NCI-H82 treated with DMSO at 0.1 percent for 48 hours (cell line): ENCODE results near the gene GSTO1.
A peak's percentile ranks its signal among the peaks of the same experiment; 100 is the strongest.
"Not testable (repeated sequence)": the region's sequence is repeated elsewhere in the genome, so short reads cannot be mapped to it uniquely, and the experiment has no call there.

Source experiments
- DNase-seq: peaks from one replicate; lab custom pipeline; 2025; ENCODE audit not compliant: unreplicated experiment; lab: John Stamatoyannopoulos, UW

The GSTO1 gene

GRCh38 chr10:104254493-104255310, at the start of gene GSTO1:
TSS of gene GSTO1 (plus strand) at chr10:104254892. CDS start at chr10:104254929, 37 bp downstream.
- DNase-seq: peak; percentile 20

- no peak for DNase-seq
Measured at GRCh38 chr10:104208730-104209129, 46.0 kb upstream of the GSTO1 start.

DNA sequence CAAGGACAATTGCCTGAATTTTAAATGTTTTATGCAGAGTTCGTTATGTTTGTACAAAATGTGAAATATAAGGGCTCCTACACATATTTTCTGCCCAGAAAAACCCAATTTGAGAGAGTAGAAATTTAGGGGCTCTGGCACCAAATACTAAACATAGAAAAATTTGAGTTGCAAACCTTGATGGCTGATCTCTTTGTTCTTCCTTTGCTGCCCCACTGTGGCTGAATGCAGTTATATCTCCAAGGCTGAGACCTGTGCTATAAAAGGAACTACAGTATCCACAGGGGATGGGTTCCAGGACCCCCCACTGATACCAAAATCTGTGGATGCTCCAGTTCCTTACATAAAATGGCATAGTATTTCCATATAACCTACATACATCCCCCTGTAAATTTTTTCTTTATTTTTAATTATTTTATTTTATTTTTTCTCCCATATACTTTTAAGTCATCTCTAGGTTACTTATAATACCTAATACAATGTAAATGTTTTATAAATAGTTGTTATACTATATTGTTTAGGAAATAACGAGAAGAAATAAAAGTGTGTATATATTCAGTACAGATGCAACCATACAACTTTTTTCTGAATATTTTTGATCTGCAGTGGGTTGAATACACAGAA, 45.0 kb upstream of the GSTO1 start:
- peak; percentile 1 for DNase-seq

DNA sequence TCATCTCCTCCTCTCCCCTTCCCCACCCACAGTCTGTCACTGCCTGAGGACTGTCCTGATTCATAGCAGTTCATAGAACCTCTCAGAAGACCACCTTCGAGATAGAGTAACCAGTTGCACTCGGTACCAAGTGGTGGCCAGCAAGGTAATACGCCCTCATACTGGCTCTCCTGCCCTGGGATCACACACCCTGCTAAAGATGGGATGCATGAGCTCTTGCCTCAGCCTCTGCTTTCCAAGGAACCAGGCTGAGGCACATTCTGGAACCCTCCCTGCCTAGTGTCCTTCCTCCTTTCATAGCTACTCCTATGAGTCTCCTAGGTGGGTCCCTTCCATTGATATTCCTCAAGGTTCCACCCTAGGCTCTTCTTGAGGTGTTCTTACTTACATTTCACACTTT, 38.1 kb upstream of the GSTO1 start:
- DNase-seq: no peak

DNA sequence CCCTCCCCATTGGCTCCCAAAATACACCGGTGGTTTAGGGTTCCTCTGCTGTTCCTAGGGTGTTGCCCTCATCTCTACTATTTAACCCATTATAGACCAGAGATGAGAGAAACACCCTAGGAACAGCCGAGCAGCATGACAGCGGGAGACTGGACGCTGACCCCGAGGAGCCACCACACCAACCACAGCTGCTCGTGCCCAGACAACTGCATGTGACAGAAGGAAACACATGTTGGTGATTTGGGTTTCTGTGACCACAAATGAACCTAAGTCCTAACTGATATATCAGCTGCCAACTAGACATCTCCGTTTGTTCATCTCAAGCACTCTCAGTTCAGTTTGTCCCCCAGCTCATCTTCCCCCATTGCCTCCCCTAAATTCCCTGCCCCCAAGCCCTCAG, 35.9 kb upstream of the GSTO1 start:
- DNase-seq: no peak

DNA sequence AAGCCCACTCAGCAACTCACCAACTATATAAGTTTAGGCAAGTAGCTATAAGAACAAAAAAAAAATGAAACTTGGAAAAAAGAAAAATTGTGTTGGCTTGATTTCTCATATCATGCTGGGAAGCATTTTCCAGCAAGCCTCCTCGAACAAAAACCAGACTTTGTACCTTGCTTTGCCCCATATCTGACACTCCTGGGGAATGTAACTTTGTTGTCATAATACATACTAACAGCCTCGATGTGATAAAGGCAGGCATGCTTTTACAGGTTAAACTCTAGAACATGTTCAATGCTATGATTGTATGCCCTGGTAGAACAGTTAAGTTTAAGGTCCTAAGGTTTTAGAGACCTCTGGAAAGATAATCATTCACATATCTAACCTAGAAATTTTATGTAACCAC, 34.2 kb upstream of the GSTO1 start:
- no peak for DNase-seq

DNA sequence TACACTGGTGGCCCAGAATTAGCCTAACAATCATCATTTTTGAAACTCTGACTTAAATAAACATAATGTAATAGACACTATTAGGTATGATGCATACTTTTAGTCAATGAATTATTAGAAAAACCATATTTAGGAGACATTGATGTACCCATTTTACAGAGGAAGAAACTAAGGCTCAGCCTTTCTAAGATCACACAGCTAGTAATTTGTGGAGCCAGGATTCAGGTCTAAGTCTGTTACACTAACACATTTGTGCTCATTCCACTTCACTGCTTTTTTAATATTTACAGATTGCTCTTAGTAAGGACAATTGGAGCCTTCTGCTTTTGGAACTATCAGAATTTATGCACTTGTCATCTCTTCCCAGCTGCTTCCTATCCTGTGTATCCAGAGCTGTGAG, 31.4 kb upstream of the GSTO1 start:
- DNase-seq: no peak

- DNase-seq: no peak
Measured at GRCh38 chr10:104230490-104230889, 24.2 kb upstream of the GSTO1 start.

DNA sequence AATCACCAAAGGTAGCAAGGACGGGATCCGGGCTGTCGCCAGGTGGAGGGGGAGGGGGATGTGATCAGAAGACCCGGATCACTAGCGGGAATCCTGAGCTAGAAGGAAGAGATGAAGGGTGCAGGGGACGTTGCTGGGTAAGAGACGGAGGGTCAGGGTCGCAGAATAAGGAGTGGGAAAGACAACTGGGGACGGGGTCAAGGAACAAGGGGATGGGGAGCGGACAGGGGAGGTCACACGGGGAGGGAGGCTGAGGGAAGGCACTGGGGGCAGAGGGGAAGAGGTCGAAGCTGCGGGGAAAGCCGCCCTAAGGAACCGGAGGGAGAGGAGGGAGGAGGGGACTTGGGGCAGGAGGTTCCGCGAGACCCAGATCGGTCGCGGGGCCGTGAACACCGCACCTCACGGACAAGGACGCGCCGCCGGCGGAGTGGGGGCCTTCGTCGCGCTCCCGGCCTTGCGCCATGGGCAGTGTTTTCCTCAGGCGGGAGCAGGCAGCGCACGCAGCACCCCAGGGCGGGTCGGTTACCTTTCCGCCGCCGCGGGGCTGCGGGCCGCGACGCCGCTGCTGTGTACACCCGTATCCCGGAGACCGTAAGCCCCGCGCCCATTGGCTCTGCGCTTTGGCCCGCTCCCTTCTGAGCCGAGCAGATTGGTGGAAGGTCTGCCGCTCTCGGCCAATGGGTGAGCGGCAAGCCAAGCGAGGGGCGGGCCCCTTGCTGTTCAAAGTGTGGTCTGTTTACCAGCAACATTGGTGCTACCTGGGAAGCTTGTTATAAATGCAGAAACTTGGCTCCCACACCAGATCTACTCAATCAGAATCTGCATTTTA, 22.7 kb upstream of the GSTO1 start, which contains the start of gene CFAP43:
Gene CFAP43, minus strand, starts transcription at position 581 of the 829 bp plus-strand sequence. Its CDS starts 118 bp downstream, at position 463.
- DNase-seq: peak; percentile 78

GRCh38 chr10:104232613-104233102, 22.0 kb upstream of the GSTO1 start:
- DNase-seq: no peak

DNA sequence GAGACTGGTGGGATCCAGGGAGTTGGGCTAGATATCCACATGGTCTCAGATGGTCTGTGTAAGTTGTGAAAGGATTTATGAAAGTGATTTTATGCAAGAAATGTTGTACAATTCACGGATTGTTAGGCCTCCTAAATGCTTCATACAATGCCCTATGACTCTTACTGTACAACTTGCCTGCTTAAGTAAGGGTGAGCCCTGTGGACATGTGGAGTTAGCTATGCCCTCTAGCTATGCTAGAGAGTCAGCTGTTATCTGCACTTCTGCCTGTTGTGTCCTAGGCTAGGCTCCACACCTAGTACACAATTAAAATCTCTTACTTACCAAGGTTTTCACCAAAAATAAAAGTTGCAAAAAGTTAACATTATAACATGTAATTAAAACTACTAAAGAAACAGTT, 20.9 kb upstream of the GSTO1 start:
- no peak for DNase-seq

- no peak for DNase-seq
Measured at GRCh38 chr10:104234934-104235333, 19.8 kb upstream of the GSTO1 start.

DNA sequence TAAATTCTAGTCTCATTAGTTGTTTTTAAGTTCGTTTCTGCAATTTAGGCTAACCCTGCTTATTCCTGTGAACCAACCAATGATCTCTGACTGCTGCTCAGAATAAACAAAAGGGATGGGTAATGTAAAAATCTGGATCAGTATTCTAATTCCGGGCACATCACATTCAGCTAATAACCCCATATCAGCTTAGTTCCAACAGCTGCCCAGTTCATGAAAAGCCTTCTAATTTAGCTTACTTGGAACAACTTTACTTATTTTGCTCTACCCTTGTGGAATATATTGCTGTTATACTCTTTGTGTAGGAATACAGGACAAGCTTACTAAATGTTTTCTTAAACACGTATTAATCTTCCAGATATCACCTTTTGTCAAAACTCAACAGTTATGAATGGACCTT, 18.9 kb upstream of the GSTO1 start:
- no peak for DNase-seq

GRCh38 chr10:104240078-104240477, 14.6 kb upstream of the GSTO1 start:
- no peak for DNase-seq

GRCh38 chr10:104242545-104242944, 12.1 kb upstream of the GSTO1 start:
- DNase-seq: no peak

DNA sequence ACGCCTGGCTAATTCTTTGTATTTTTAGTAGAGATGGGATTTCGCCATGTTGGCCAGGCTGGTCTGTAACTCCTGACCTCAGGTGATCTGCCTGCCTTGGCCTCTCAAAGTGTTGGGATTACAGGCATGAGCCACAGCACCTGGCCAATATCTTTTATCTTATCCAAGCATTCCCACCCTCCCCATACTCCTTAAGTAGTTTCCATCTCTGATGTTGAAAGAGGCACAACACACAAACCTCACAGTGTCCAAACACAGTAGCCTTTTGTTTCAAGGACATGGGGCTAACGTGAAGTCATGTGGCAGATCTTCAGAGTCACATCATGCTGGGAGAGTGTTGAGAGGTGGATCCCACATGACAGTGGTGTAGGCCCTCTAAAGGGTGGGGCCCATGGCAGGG, 11.7 kb upstream of the GSTO1 start:
- DNase-seq: not testable (repeated sequence)

GRCh38 chr10:104243512-104243911, 11.2 kb upstream of the GSTO1 start:
- DNase-seq: no peak

DNA sequence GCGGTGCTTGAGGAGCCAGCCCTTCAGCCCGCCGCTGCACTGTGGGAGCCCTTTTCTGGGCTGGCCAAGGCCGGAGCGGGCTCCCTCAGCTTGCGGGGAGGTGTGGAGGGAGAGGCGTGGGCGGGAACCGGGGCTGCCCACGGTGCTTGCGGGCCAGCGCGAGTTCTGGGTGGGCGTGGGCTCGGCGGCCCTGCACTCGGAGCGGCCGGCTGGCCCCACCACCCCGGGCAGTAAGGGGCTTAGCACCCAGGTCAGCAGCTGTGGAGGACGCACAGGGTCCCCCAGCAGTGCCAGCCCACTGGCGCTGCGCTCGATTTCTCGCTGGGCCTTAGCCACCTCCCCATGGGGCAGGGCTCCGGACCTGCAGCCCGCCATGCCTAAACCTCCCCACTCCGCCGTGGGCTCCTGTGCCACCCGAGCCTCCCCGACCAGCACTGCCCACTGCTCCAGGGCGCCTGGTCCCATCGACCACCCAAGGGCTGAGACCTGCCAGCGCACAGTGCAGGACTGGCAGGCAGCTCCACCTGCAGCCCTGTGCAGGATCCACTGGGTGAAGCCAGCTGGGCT, 9.5 kb upstream of the GSTO1 start:
- DNase-seq: no peak

- DNase-seq: no peak
Measured at GRCh38 chr10:104246976-104247375, 7.7 kb upstream of the GSTO1 start.

- DNase-seq: no peak
Measured at GRCh38 chr10:104247513-104248146, 7.1 kb upstream of the GSTO1 start.

GRCh38 chr10:104248931-104249330, 5.8 kb upstream of the GSTO1 start:
- DNase-seq: not testable (repeated sequence)
